Kasumi-1 (cell line): ENCODE results near the gene TPRG1.

Experiments
- DNase-seq, 2 experiments: peaks; one replicate each; lab custom pipeline; 2025; lab: John Stamatoyannopoulos, UW

TPRG1 gene

GRCh38 chr3:189171707-189172106 lies at the start of gene TPRG1:
Gene TPRG1, plus strand, starts transcription at chr3:189171971. Its CDS starts 35,414 bp downstream, at chr3:189207385.
- DNase-seq: no peak

- no peak for DNase-seq
Measured at GRCh38 chr3:189122110-189122509, 49.7 kb upstream of the TPRG1 start.

GRCh38 chr3:189122526-189123205 lies 49.1 kb upstream of the TPRG1 start:
- no peak for DNase-seq

- no peak for DNase-seq
Measured at GRCh38 chr3:189123595-189124387, 48.0 kb upstream of the TPRG1 start.

GRCh38 chr3:189132231-189132671 lies 39.5 kb upstream of the TPRG1 start:
- DNase-seq: peak; percentile 90 to 91

- DNase-seq: peak in 1 of 2 experiments; percentile 8
Measured at GRCh38 chr3:189132839-189133238, 38.9 kb upstream of the TPRG1 start.

- DNase-seq: no peak
Measured at GRCh38 chr3:189133768-189134167, 38.0 kb upstream of the TPRG1 start.

GRCh38 chr3:189137416-189137815 lies 34.4 kb upstream of the TPRG1 start:
- DNase-seq: no peak

GRCh38 chr3:189138901-189139610 lies 32.7 kb upstream of the TPRG1 start:
- no peak for DNase-seq

- no peak for DNase-seq
Measured at GRCh38 chr3:189139611-189139940, 32.2 kb upstream of the TPRG1 start.

- no peak for DNase-seq
Measured at GRCh38 chr3:189142527-189142926, 29.2 kb upstream of the TPRG1 start.

- peak in 1 of 2 experiments; percentile 8 for DNase-seq
Measured at GRCh38 chr3:189143321-189143720, 28.4 kb upstream of the TPRG1 start.

- no peak for DNase-seq
Measured at GRCh38 chr3:189143771-189144170, 28.0 kb upstream of the TPRG1 start.

- peak; percentile 41 to 48 for DNase-seq
Measured at GRCh38 chr3:189144645-189145044, 27.1 kb upstream of the TPRG1 start.

GRCh38 chr3:189146848-189147247 lies 24.9 kb upstream of the TPRG1 start:
- DNase-seq: no peak

GRCh38 chr3:189148081-189148507 lies 23.7 kb upstream of the TPRG1 start:
- DNase-seq: peak; percentile 66 to 78

GRCh38 chr3:189149203-189149602 lies 22.6 kb upstream of the TPRG1 start:
- DNase-seq: no peak

- DNase-seq: no peak
Measured at GRCh38 chr3:189157232-189158007, 14.4 kb upstream of the TPRG1 start.

- DNase-seq: no peak
Measured at GRCh38 chr3:189158034-189158433, 13.7 kb upstream of the TPRG1 start.

GRCh38 chr3:189160519-189161309 lies 11.1 kb upstream of the TPRG1 start:
- DNase-seq: no peak

- DNase-seq: no peak
Measured at GRCh38 chr3:189165092-189165612, 6.6 kb upstream of the TPRG1 start.
